ENCODE data around the gene MAP3K3.

The MAP3K3 gene

GRCh38 chr17:63641692-63642448 lies 19.7 kb downstream of the MAP3K3 start:
- no peak overlapping the region for H3K27ac ChIP-seq (ENCODE audit: low read depth, low read length)
- H3K79me2 ChIP-seq (ENCODE audit: control insufficient read depth, low read length) = no peaks in the 10 kb centered on the region
- peaks cover 13% of the 10 kb centered on the region for H3K36me3 ChIP-seq (ENCODE audit: control insufficient read depth, low read length)
- H3K4me2 ChIP-seq (ENCODE audit: low read length) = no peak overlapping the region
- H3K9me3 ChIP-seq (ENCODE audit: control insufficient read depth, insufficient read depth, low read length) = no peaks in the 10 kb centered on the region
- TF ChIP-seq EZH2phosphoT487 (IDR thresholded peaks at IDR 0.05; ENCODE audit: borderline replicate concordance, low read length) = no peak
- TF ChIP-seq CTCF (IDR thresholded peaks at IDR 0.05; ENCODE audit: low read depth, low read length, poor library complexity, severe bottlenecking) = no peak
- H3K27me3 ChIP-seq (ENCODE audit: control insufficient read depth, low read length) = no peaks in the 10 kb centered on the region
- no peaks in the 10 kb centered on the region for H3F3A ChIP-seq (ENCODE audit: control insufficient read depth, insufficient read depth)
- H3K9me2 ChIP-seq (replicated peaks; ENCODE audit: control insufficient read depth, low read length) = no peaks in the 10 kb centered on the region
- peaks cover 25% of the 10 kb centered on the region for H3K4me1 ChIP-seq (ENCODE audit: control insufficient read depth, low read length)
- no peaks in the 10 kb centered on the region; the same call in 1 of the 2 replicates for H4K20me1 ChIP-seq (ENCODE audit: control insufficient read depth, insufficient read depth, low read depth, low read length)
- H3K4me3 ChIP-seq (ENCODE audit: low read length) = no peak overlapping the region

GRCh38 chr17:63644846-63645245 lies 22.6 kb downstream of the MAP3K3 start:
- H3K4me3 ChIP-seq (ENCODE audit: low read length) = no peak overlapping the region
- peaks cover 16% of the 10 kb centered on the region for H3K36me3 ChIP-seq (ENCODE audit: control insufficient read depth, low read length)
- H3K4me1 ChIP-seq (ENCODE audit: control insufficient read depth, low read length) = peaks cover 26% of the 10 kb centered on the region
- no peak overlapping the region for H3K27ac ChIP-seq (ENCODE audit: low read depth, low read length)
- H3K9me3 ChIP-seq (ENCODE audit: control insufficient read depth, insufficient read depth, low read length) = no peaks in the 10 kb centered on the region
- H3K9me2 ChIP-seq (replicated peaks; ENCODE audit: control insufficient read depth, low read length) = no peaks in the 10 kb centered on the region
- H3K27me3 ChIP-seq (ENCODE audit: control insufficient read depth, low read length) = no peaks in the 10 kb centered on the region
- H3F3A ChIP-seq (ENCODE audit: control insufficient read depth, insufficient read depth) = no peaks in the 10 kb centered on the region
- TF ChIP-seq EZH2phosphoT487 (IDR thresholded peaks at IDR 0.05; ENCODE audit: borderline replicate concordance, low read length) (no peak), CTCF (IDR thresholded peaks at IDR 0.05; ENCODE audit: low read depth, low read length, poor library complexity, severe bottlenecking) (no peak)
- H3K4me2 ChIP-seq (ENCODE audit: low read length) = no peak overlapping the region
- no peaks in the 10 kb centered on the region; the same call in 1 of the 2 replicates for H4K20me1 ChIP-seq (ENCODE audit: control insufficient read depth, insufficient read depth, low read depth, low read length)
- H3K79me2 ChIP-seq (ENCODE audit: control insufficient read depth, low read length) = no peaks in the 10 kb centered on the region

GRCh38 chr17:63645775-63646487 lies 23.7 kb downstream of the MAP3K3 start:
- H3K4me1 ChIP-seq (ENCODE audit: control insufficient read depth, low read length) = peaks cover 26% of the 10 kb centered on the region
- no peaks in the 10 kb centered on the region for H3K79me2 ChIP-seq (ENCODE audit: control insufficient read depth, low read length)
- TF ChIP-seq EZH2phosphoT487 (IDR thresholded peaks at IDR 0.05; ENCODE audit: borderline replicate concordance, low read length) (no peak), CTCF (IDR thresholded peaks at IDR 0.05; ENCODE audit: low read depth, low read length, poor library complexity, severe bottlenecking) (no peak)
- no peaks in the 10 kb centered on the region; the same call in 1 of the 2 replicates for H4K20me1 ChIP-seq (ENCODE audit: control insufficient read depth, insufficient read depth, low read depth, low read length)
- peak overlapping the region; percentile 3; the same call in 1 of the 2 replicates for H3K4me2 ChIP-seq (ENCODE audit: low read length)
- peak overlapping the region; percentile 20 for H3K27ac ChIP-seq (ENCODE audit: low read depth, low read length)
- no peaks in the 10 kb centered on the region for H3K9me3 ChIP-seq (ENCODE audit: control insufficient read depth, insufficient read depth, low read length)
- H3K36me3 ChIP-seq (ENCODE audit: control insufficient read depth, low read length) = peaks cover 17% of the 10 kb centered on the region
- H3K9me2 ChIP-seq (replicated peaks; ENCODE audit: control insufficient read depth, low read length) = no peaks in the 10 kb centered on the region
- no peak overlapping the region for H3K4me3 ChIP-seq (ENCODE audit: low read length)
- H3K27me3 ChIP-seq (ENCODE audit: control insufficient read depth, low read length) = no peaks in the 10 kb centered on the region
- H3F3A ChIP-seq (ENCODE audit: control insufficient read depth, insufficient read depth) = no peaks in the 10 kb centered on the region

Data from DOHH2 (cell line).